Fibroblast of the aortic adventitia (primary cell): ENCODE measurements around the gene CAPN10. TPM values are rescaled to one million over a fixed set of nuclear protein-coding genes. Genes with fewer than 3 reads are reported as not detected.

ENCODE experiments used
- DNase-seq: peaks from one replicate; pipeline ENCODE4 v3.0.0-alpha.2; 2010; ENCODE audit warnings: low read depth
- H3K4me3 ChIP-seq: 2 replicates; pipeline ENCODE4 v1.5.1; 2011; ENCODE audit warnings: low read depth, mild to moderate bottlenecking, control low read depth, low read length, moderate library complexity
- total RNA-seq: library from RNA; depleted of rRNA; stranded (reverse); fragments of >200 nt; gene quantifications from 2 replicates; pipeline ENCODE4 v1.2.3, GENCODE V29; 2012; ENCODE audit warnings: low replicate concordance
- TF ChIP-seq, protein P1 (sequence below): IDR thresholded peaks from 2 replicates; pipeline ENCODE4 v1.5.1; 2011; ENCODE audit warnings: mild to moderate bottlenecking, low read length, control low read depth, inconsistent platforms; ENCODE audit not compliant: insufficient read depth

Gene CAPN10
- total RNA-seq, 1 donor = 14.3 TPM

DNA sequence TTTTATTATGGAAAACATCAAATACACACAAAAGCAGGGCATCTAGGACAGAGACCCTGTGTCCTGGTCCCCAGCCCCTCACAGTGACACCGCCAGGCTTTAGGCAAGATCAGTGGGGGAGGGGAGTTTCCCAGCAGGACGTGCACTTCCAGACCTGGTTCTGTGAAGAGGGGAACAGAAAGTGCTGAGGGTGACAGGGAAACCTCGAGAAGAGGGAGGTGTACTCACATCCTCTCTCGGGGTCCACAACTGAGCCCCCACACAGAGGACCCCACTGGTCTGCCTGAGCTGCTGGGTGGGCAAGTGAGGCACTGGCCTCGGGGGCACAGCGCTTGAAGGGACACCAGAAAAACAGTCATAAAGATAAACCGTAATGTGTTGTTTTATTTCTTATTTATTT lies 34.3 kb downstream of the CAPN10 start:
- no peak for DNase-seq
- H3K4me3 ChIP-seq = no peak overlapping the region
- TF ChIP-seq, protein P1, sequence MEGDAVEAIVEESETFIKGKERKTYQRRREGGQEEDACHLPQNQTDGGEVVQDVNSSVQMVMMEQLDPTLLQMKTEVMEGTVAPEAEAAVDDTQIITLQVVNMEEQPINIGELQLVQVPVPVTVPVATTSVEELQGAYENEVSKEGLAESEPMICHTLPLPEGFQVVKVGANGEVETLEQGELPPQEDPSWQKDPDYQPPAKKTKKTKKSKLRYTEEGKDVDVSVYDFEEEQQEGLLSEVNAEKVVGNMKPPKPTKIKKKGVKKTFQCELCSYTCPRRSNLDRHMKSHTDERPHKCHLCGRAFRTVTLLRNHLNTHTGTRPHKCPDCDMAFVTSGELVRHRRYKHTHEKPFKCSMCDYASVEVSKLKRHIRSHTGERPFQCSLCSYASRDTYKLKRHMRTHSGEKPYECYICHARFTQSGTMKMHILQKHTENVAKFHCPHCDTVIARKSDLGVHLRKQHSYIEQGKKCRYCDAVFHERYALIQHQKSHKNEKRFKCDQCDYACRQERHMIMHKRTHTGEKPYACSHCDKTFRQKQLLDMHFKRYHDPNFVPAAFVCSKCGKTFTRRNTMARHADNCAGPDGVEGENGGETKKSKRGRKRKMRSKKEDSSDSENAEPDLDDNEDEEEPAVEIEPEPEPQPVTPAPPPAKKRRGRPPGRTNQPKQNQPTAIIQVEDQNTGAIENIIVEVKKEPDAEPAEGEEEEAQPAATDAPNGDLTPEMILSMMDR = no peak

DNA sequence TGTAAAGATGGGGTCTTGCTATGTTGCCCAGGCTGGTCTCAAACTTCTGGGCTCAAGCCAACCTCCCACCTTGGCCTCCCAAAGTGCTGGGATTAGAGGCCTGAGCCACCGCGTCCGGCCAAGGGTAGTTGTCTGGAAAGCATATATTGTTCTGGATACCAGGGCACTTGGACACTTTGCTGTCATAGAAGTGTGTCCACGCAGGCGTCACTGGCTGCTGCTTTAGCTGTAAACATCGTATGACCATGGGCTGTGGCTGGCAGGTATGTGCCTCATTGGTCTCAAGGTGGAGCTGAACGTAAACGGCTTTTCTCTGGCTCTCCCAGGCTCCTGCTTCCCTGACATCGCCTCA lies 35.5 kb downstream of the CAPN10 start:
- H3K4me3 ChIP-seq = no peak overlapping the region
- no peak for DNase-seq
- TF ChIP-seq, protein P1 = no peak

DNA sequence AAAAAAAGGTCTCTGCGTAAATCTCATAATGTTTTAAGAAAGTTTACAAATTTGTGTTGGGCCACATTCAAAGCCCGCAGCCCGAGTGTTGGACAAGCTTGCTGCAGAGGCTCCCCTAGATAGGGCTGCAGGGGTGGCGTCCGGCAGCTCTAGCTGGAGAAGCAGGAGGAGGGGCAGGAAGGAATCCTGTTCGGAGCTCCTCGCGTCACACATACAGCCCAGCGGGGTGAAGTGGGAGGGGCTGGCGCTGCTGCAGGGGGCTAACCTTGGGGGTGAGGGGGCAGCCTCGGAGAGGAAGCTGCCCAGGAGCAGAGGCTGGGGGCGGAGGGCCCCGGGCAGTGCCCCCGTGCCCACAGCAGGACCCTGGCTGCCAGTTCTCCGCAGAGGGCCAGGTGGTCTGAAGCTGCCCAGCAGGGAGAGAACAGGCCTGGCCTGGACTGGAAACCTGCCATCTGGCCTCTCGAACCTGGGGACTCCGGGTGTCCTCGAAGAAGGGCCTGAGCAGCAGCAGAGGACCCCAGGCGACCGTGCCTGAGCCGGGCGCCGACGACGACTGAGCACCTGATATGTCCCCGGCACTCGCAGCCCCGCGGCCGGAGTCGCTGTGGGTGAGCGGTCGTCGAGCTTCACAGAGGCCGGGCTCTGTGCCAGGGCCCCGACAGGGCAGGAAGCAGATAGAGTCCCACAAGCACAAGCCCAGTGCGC lies 36.1 kb downstream of the CAPN10 start:
- no peak for DNase-seq
- TF ChIP-seq, protein P1 = no peak

DNA sequence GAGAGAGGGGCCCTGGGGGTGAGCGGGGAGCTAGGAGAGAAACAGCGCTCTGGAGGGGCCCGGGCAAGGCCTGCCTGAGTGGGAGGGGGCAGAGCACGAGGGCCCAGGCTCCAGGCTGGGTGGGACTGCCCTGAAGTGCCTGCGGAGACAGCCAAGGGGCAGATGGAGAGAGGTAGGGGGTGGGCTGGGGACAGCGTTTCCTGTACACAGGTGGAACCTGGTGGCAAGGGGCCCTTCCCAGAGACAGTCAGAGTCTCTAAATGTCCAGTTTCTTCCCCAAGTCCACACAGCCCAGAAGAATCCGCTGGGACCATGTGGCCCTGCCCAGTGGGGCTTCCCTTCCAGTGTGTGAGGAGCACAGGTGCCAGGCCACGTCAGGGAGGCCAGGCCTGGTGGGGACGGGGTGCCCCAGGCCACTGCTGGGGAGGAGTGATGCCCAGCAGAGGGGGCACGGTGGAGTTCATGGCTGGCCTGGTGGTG lies 37.0 kb downstream of the CAPN10 start:
- TF ChIP-seq, protein P1 = no peak
- no peak for DNase-seq
- H3K4me3 ChIP-seq = no peak overlapping the region

More for the DNA sequence above, 36.1 kb downstream of the CAPN10 start:
- no peak overlapping the region for H3K4me3 ChIP-seq

DNA sequence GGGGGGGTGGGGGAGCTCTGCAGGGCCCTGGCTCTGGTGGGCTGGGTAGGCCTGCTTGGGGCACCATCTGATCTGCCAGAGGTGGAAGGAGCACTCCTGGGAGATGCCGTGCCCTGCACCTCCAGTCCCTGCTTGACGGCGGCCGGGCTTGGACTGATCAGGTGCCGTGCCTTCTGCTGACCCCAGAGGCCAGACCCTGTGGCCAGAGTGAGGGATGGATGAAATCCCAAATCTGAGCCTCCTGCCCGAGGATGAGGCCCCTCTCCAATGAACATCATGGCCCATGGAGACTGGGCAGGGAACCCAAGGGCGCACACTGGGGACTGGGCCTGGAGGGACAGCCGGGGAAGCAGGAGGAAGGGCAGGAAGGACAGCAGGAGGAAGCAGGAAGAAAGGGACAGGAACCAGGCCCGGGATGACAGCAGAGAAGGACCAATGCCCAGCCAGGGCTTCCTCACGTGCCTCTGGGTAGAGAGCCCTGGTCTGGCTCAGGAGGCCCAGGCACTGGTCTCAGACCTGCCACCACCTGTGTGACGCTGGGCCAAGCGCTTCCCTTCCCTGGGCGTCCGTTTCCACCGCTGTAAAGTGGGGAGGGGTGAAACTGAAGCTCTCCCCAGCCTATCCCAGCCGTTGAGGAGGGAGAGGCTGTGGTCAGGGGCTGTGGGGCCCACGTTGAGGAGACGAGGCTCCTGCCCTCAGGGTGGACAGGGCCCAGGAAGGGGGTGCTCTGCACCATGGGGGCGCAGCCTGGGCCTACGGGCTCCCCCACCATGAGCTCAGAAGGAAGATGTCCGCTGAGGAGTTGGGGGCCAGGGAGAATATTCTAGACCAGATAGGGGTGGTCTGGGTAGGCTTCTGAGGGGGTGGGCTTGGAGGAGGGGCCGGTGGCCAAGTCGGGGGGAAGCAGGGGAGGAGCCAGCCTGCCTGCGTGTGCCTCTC lies 37.7 kb downstream of the CAPN10 start:
- no peak overlapping the region for H3K4me3 ChIP-seq
- DNase-seq = no peak
- TF ChIP-seq, protein P1 = no peak

DNA sequence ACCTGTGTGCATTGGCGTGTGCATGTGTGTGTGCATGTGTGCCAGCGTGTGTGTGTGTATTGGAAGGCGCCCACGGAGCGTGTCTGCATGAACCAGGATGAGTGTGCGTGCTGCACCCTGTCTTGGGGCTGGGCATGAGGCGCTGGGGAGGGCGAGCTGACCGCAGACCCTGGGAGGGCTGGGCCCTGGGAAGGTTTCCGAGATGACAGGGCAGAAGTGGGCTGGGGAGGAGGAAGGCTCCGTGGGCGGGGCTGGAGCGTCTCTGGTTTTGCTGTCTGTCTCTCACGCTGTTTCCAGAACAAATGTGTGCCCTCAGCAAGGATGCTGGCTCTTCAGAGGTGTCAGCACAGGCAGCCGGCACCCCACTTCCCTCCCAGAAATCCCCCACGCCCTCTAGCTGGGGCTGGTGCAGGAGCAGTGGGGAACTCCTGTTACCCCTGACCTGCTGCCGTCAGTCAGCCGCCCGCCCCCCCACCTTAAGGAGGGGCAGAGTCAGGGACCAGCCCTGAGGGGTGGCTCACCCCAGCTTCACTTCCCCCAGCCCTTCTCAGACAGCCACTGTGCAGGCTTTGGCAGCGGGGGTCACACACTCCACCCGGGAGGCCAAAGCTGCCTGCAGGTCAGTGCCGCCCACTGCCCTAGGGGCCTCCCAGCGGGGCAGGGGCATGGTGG lies 38.6 kb downstream of the CAPN10 start, which contains the start of gene GPR35:
Gene GPR35 (plus strand): TSS at position 531 of the 672 bp plus-strand sequence. CDS start 4,473 bp downstream, outside the sequence.
- TF ChIP-seq, protein P1 = no peak
- peak; percentile 15 for DNase-seq
- H3K4me3 ChIP-seq = no peak within 1 kb of the TSS
